GM18507 (cell line): Measurements from ENCODE around the gene ZNF182.
A peak's percentile ranks its signal among the peaks of the same experiment; 100 is the strongest.
"Not testable (repeated sequence)": the region's sequence is repeated elsewhere in the genome, so short reads cannot be mapped to it uniquely, and the experiment has no call there.

Experiments used
- DNase-seq: peaks from one replicate; pipeline ENCODE4 v3.0.0; 2011; ENCODE audit warnings: low read depth; ENCODE audit not compliant: insufficient read length; ENCODE audit errors: extremely low spot score
- FAIRE-seq: peaks from 2 replicates; lab custom pipeline; 2011; peaks lifted over from hg19 to GRCh38; lab: Jason Lieb, UNC

ZNF182 gene

DNA sequence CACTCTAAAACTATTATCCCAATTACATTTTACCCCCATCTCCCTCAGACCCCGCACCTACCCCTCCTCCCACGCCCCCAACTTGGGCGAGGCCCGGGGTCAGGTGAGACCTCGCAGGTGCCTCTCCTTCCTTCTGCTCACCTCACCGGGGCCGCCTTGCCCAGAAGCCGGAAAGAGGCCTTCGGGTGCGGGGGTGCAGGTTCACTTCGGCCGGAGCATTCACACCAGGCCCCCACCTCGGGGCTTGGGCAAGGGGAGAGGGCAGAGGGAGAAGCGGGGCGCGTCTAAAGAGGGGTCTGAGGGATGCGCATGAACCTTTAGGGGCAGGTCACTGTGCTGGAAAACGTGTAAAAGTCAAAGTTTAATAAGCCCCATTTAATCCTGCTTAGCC, 427 bp downstream of the ZNF182 start:
- FAIRE-seq, result no peak

DNA sequence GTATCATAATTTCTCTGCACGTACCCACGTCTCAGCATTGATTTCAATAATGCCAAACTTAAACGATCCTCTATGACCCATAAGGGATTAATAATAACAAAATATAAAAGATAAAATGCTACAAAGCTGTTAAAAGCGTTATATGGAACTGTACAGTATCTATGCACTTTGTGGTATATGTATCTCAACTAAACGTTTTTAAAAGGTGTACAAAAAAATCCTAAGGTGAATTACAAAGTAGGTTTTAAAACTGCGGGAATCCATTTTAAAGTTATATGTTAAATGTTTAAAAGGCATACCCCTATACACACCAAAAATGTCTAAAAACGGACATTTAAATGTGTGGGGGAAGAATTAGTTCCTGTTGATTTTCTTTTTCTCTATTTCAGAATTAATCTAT, 860 bp downstream of the ZNF182 start:
- FAIRE-seq, result no peak
- no peak for DNase-seq

More for the DNA sequence above, 427 bp downstream of the ZNF182 start:
- no peak for DNase-seq

DNA sequence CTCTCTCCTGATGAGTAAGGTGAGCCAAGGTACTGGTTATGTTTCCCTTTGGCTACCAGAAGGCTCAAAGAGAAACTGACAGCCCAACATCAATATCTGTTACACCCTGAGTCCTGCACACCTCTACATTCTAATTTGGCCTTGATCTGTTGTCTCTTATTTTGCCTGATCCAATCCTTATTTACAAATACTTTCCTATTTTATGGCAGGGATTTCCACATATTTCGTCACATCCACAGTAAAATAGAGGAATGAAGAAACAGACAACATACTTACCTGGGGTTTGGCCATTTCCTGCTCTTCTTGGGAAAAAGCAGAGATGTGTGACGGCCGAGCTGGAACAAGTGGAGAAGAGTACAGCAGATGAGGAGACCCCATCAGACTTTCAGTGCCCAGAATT, 1.5 kb downstream of the ZNF182 start:
- FAIRE-seq (no peak), DNase-seq (no peak)

DNA sequence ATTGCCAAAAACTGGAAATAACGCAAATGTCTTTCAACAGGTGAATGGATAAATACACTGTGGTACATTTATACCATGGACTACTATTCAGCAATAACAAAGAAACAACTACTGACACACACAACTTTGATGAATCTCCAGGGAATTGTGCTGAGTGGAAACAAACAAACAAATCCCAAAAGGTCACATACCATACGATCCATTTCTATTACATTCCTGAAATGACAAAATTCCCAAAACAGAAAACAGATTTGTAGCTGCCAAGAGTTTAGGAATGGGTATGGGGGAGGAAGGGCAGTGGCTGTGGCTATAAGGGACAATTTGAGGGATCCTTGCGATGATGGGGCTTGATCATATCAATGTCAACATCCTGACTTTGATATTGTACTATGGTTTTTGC, 2.5 kb downstream of the ZNF182 start:
- DNase-seq (no peak), FAIRE-seq (no peak)

DNA sequence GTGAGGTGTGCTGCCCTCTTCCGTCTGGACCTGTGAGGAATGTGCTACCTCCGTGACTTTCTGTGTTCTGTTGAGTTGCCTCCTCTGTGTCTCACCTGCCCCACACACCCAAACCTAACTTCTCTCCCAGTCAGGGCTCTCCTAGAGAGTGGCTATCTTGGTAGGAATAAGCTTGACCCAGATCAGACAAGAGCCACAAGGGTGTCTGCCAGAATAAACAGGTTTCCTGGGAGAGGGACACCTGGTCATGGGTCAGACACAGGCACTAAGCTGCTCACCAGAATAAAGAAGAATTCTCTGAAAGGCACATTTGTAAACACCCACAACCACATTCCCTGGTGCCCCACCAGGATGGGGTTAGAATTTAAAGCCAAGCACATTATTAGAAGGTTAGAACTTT, 11.1 kb downstream of the ZNF182 start:
- no peak for FAIRE-seq
- DNase-seq, result no peak

DNA sequence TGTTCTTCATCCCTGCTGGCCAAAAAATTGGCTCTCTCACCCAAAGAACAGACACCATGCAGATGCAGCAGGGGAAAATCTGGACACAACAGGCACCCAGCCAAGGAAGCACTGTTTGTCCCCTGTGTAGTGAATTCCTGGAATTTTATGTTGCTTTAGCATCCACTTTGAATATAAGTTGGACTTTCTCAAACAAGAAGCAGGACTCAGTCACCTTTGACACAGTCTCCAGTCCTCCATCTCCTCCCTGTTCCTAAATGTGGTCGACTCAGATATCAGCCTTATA, 11.8 kb downstream of the ZNF182 start:
- DNase-seq (no peak), FAIRE-seq (no peak)

DNA sequence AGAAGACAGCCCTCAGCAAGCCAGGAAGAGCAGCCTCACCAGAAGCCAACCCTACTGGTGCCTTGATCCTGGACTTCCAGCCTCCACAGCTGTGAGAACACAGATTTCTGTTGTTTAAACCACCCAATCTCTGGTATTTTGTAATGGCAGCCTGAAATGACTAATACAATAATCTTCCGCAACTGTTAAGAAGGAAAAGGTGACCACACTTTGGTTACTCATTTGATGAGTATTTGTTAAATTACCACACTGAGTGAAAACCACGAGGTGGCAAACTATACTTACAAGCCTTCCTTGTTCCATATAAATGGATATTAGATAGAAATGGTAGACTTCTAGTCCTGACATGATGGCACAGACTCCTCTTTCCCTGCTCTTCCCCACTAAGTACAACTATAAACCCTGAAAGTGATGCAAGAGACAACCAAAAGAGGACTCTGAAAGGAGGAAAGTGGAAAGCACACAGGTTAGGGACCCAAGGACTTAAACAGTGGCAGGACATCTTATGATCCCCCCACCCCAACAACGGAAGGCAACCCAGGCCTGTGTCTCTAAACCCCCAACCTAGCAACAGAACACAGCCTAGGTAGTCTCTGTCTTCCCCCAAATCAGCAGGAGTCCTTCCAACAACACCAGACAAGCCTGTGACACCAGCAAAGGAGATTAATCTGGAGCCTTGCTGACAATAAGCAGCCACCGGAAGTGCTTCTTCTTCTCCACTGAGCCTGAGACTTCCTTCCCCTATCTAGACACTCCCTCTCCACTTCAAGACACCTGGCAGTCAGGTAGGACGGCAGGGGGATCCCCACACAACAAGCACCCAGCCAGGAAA, 12.3 kb downstream of the ZNF182 start:
- FAIRE-seq, result no peak
- DNase-seq, result no peak

DNA sequence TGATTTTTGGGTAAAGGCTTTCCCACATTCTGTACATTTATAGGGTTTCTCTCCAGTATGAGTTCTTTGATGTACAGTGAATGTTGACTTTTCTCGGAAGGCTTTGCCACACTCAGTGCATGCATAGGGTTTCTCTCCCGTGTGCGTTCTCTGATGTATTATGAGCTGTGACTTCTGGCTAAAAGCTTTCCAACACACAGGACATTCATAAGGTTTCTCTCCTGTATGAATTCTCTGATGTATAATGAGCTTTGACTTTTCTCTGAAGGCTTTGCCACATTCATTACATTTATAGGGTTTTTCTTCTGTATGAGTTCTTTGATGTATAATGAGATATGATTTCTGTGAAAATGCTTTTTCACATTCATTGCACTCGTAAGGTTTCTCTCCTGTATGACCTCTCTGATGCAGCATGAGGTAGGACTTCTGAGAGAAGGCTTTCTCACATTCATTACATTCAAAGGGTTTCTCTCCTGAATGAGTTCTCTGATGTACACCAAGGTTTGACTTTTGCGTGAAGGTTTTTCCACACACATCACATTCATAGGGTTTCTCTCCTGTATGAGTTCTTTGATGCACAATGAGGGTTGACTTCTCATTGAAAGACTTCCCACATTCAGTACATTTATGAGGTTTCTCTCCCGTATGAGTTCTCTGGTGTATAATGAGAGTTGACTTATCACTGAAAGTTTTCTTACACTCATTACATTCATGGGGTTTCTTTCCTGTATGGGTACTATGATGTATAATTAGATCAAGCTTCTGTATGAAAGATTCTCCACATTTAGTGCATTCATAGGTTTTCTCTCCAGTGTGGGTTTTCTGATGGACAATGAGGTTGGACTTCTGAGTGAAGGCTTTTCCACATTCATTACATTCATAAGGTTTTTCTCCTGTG, 27.3 kb downstream of the ZNF182 start:
- no peak for DNase-seq
- peak; percentile 38 for FAIRE-seq

DNA sequence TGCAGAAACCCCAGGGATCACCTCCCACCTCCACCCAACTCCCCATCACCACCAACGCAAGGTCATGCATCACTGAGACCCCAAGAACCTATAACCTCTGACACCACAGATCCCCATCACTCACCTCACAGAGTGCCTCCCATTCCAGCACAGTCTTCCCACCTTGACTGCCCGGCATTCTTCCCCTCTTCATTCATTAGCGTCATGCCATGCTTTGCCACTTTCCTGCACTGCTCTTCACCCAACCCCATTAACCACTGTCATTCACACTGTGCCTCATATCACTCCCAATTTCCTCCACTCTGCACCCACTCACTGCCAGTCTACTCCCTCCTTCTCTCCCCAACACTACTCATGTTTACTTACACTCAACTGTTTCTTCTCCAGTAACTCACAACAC, 30.6 kb downstream of the ZNF182 start:
- FAIRE-seq, result no peak
- no peak for DNase-seq

DNA sequence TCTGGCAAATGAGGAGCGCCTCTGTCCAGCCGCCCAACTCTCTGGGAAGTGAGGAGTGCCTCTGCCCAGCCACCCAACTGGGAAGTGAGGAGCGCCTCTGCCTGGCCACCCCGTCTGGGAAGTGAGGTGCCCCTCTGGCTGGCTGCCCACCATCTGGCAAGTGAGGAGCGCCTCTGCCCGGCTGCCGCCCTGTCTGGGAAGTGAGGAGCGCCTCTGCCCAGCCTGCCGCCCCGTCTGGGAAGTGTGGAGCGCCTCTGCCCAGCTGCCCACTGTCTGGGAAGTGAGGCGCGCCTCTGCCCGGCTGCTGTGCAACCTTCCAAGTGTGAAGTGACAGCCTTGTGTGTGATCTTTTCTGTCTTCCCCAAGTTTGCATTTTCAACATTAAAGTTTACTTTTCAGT, 38.3 kb downstream of the ZNF182 start:
- DNase-seq, FAIRE-seq: not testable (repeated sequence)

DNA sequence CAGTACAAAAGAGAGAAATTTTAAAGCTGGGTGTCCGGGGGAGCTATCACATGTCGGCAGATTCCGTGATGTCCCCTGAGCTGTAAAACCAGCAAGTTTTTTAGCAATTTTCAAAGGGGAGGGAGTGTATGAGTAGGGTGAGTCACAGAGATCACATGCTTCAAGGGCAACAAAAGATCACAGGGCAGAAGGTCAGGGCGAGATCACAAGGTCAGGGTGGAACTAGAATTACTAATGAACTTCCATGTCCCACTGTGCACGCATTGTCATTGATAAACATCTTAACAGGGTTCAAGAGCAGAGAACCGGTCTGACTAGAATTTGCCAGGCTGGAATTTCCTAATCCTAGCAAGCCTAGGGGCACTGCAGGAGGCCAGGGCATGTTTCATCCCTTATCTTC, 42.0 kb downstream of the ZNF182 start:
- FAIRE-seq, DNase-seq: not testable (repeated sequence)

DNA sequence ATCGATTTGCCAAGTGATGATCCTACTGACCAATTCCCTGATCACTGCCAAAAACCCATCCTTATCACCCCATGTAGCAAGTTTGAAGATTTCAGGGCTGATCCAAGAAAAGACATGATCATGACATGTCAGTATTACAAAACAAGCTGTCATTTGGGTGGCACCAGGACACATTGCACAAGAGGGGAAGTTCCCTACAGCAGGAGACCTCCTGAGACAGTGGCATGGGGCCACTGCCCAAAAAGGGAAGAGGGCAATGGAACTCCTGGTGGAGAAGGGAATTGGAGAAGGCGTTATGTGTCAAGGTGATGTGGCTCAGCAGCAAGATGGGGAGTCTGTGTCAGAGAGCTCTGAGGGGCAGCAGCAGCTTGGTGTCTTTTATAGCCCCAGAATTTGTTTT, 43.4 kb downstream of the ZNF182 start:
- FAIRE-seq, result no peak
- DNase-seq, result no peak

DNA sequence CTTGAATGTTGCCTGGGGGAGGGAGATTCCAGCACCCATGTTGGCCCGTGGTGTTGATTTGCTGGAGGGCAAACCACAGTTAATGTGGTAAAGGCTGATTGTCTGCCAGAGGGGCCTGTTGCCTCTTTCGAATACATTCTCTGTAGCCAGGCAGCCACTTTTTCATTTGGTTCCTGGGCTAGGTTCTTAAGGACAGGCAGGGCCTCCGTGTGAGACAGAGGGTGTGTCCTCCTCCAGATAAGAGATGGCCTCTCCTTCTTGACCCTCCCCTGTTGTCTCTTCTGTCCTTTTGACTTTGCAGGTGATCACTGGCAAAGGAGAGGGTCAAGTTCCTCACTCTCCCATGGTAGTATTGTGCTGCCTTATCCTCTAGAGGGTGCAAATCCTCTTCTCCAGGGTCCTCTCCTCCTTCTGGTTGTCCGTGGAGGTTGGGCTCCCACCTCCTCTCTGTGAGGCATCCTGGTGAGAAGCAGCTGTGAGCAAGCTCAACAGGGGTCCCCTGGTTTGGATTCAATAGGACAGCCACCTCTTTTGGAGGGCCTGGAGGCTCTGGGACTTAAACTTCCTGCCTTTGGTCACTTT, 44.9 kb downstream of the ZNF182 start:
- DNase-seq (no peak), FAIRE-seq (no peak)

DNA sequence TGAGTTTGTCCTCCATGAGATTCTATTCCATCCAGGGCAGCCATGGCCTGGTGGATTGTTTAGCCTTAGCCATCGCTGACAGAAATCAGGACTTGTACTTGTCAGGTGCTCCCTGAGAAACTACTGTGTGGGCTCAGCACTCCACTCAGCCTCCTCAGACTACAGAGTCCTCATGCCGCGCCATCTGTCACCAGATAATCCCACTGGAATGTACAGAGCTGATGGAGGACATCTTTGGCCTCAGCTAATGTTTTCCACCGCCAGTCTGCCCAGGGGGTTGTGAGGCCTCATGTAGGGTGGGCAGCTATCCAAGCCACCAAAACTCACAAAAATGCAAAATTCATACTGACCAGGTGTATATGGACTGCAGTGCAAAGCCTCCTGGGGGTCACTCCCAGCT, 45.6 kb downstream of the ZNF182 start:
- FAIRE-seq, DNase-seq: not testable (repeated sequence)

DNA sequence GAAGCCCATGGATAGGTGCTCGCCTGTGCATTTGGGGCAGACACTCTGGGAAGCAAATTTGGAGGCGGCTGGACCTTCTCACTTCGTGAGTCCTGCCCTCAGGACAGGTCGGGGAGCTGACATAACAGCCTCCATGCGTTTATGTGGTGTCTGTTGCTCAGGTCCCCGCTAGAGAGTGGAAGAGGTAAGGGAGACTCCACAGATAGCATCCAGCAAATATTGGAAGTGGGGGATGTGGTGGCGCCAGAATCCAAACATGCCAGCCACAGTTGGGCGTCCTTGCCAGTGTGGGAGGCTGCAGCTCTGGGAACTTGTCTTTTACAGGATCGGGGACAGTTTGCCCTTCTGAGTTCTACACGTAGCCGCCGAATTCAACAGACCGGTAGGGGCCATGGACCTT, 47.8 kb downstream of the ZNF182 start:
- DNase-seq (no peak), FAIRE-seq (no peak)

DNA sequence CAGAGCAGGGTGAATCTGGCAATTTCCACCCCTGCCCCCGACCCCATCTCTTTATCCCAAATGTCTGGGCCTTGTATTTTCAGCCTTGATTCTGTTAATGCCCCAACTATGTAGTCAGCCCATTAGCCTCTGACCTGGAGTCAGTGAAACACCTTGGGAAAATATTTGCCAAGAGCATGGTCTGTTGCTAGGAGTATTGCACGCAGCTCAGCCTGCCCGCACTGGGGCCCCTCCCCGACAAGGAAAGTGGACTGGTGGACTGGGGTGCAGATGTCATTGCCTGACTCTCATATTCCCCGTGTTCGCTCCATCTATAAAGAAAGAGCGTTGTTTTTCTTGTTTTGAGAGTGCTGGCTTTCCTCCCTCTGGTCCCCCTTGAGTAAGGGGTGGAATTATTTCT, 48.5 kb downstream of the ZNF182 start:
- not testable (repeated sequence) for FAIRE-seq, DNase-seq

DNA sequence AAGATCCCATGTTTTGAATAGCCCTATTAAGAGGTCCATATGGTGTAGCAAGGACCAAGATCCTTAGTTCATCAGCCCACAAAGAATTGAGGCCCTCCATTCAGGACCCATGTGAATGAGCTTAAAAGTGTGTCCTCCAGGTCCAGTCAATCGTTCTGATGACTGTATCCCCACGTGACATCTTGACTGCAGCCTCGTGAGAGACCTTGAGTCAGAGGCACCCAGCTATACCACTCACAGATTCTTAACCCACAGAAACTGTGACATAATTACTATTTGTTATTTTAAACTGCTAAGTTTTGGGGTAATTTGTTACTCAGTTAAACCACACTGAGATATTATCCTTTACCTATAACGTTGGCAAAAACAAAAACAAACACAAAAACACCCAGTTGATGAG, 62.4 kb downstream of the ZNF182 start:
- DNase-seq (no peak), FAIRE-seq (peak; percentile 26)

DNA sequence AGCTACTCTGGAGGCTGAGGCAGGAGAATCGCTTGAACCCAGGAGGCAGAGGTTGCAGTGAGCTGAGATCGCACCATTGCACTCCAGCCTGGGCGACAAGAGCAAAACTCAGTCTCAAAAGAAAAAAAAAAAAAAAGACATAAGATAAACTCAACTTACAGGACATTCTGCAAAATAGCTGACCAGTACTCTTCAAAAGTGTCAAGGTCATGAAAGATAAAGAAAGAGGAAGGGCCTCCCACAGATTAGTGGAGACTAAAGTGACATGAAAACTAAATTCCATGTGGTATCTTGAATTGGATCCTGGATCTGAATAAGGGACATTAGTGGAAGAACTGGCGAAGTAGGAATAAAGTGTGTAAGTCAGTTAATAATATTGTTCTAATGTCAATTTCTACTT, 63.3 kb downstream of the ZNF182 start:
- no peak for DNase-seq
- no peak for FAIRE-seq

DNA sequence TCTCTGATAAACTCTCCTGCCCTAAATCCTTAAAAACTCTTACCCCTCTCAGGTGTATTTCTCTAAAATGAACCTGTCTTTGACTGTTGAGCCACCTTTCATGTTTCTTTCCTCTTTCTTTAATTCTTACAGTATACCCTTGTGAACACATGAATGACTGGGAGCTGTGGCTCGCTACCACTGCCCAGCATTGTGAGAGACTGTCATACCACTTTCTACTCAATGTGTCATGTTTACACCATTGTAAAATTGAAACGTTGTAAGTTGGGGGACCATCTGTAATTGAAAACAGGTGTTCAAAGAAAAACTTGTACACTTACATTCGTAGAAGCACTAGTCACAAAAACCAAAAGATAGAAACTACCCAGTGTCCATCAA, 66.9 kb downstream of the ZNF182 start:
- no peak for FAIRE-seq
- no peak for DNase-seq

DNA sequence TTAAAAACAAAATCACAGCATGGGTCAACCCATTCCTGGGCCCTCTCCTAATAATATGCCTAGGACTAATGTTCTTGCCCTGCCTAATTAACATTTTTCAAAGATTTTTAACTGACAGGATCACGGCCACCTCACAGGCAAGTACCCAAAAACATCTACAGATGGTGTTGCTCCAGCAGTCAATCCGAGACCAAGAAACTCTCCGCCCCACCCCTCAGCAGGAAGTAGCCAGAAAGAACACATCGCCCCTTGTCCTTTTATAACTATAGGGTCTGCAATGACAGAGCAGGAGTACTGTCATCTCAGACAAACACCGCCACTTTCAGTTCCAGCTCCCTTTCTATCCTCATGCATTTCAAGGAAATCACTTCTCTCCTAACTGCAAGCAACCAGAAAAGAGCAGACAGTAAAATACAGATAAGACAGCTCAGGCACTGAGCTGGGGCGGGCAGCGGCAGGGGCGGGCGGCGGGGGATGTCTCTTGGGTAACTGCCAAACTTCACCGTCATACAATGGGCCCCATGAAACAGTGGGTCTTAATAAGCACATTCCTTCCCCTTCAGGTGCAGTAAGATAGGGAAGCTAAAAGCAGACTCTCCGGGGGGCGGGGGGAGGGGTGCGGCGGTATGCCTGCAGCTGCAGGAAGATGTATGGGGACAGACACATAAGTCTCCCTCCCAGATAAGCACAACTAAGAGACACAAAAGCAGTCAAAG, 67.4 kb downstream of the ZNF182 start:
- no peak for DNase-seq
- peak; percentile 62 for FAIRE-seq
